GM21619 (cell line): ENCODE data around the gene FMR1NB.
A peak's percentile ranks its signal among the peaks of the same experiment; 100 is the strongest.

Experiments
- ATAC-seq: cut with Tn5 transposase; IDR thresholded peaks from one replicate; pipeline ENCODE4 v1.9.1; 2021; ENCODE audit not compliant: unreplicated experiment

The FMR1NB gene

DNA sequence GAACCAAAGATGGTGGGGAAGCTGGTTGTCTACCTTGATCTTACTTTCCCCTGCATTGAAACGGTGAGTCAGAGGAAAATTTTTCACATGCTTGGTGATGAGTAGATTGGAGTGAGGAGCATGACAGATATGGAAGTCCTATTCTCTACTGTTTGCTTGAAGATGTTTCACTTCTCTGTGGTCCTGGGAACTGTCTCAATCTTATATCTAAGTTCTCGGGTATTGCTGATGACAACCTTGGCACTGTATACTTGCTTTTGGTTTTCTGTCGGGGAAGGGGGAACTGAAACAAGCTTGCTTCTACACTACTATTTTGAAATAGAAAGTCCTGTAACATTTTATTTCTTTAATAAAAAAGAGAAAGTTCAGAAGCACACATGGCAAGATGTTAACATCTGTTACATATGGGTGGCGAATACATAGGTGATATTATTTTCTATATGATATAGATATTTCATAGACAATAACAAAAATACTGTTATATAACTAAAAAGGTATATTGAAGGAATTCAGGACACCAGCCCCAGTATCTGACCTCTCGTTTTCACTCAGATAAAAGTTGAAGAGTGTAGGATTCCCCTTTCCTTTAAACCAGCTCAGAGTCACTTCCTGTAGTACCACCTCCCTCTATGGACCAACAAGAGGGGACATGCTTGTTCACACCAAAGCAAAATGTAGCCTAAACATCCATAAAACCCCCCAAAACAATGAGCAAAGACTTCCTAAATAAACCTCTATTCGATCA, 88.8 kb downstream of the FMR1NB start:
- ATAC-seq, result peak; percentile 98

DNA sequence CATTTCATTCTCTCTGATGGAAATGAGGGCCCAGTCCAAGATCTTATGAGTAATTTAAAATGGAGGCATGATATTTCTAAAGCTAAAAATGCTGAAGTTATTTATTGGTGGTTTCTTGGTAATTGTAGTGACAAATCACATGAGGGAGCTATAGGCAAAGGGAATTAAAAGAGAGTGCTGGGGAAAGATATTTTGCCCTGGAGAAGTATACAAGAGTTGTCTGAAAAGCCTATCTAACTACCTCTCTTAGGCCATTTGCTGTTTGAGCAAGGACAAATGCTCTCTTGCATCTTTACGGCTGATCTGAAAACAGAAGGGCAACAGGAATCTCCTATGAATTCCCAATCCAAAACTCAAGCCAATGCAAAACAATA, 89.4 kb downstream of the FMR1NB start:
- ATAC-seq, result no peak
